Measurements from ENCODE around the gene AMPD3.

DNA sequence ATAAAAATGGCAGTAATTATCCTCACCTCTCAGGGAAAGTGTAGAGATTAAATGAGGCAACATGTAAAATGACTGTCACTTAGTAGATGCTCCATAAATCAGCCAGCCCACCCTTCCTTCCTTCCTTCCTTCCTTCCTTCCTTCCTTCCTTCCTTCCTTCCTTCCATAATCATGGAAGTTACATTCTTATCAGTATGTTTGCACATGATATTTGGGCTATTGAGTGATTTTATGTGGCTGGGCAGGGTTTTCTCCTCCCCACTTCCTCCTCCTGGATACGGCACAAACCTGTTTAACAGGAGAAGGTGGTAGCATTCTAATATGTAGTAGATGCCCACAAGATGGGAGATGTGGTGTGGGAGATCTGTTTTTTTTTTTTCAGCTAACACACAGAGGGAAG, 101.5 kb downstream of the AMPD3 start:
- TF ChIP-seq, protein P1, sequence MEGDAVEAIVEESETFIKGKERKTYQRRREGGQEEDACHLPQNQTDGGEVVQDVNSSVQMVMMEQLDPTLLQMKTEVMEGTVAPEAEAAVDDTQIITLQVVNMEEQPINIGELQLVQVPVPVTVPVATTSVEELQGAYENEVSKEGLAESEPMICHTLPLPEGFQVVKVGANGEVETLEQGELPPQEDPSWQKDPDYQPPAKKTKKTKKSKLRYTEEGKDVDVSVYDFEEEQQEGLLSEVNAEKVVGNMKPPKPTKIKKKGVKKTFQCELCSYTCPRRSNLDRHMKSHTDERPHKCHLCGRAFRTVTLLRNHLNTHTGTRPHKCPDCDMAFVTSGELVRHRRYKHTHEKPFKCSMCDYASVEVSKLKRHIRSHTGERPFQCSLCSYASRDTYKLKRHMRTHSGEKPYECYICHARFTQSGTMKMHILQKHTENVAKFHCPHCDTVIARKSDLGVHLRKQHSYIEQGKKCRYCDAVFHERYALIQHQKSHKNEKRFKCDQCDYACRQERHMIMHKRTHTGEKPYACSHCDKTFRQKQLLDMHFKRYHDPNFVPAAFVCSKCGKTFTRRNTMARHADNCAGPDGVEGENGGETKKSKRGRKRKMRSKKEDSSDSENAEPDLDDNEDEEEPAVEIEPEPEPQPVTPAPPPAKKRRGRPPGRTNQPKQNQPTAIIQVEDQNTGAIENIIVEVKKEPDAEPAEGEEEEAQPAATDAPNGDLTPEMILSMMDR (IDR thresholded peaks at IDR 0.05), result no peak
- TF ChIP-seq EZH2 (IDR thresholded peaks at IDR 0.05), result no peak

Measured in neural progenitor cell (in vitro differentiated cells).